ENCODE measurements around the gene RPF1. TPM values are rescaled to one million over a fixed set of nuclear protein-coding genes. Genes with fewer than 3 reads are reported as not detected.

Gene RPF1
- total RNA-seq, 2 donors from 2014 or later: 17.9 to 26.7 TPM

GRCh38 chr1:84450910-84451309 is 28.2 kb upstream of the RPF1 start:
- no peak for TF ChIP-seq CTCF (IDR thresholded peaks at IDR 0.05)
- no peak for TF ChIP-seq POLR2A (IDR thresholded peaks at IDR 0.05)
- DNase-seq (no peak), ATAC-seq (no peak)
- intact Hi-C loops (cut with DNase I): no loop called here
- H3K36me3 ChIP-seq (replicated peaks in 1 of 2; ENCODE audit: insufficient read depth in 1 of 2, low read depth in 2 of 2): no peaks in the 10 kb centered on the region
- no peaks in the 10 kb centered on the region for H3K9me3 ChIP-seq
- H3K4me1 ChIP-seq: no peaks in the 10 kb centered on the region
- H3K27me3 ChIP-seq: no peaks in the 10 kb centered on the region
- no peak overlapping the region for H3K27ac ChIP-seq
- H3K4me3 ChIP-seq: no peak overlapping the region
- 64 to 65% methylated on average over 2 of the region's 2 CpGs for WGBS, 2 donors

- Histone ChIP-seq H3K36me3 (replicated peaks in 1 of 2; ENCODE audit: insufficient read depth in 1 of 2, low read depth in 2 of 2) (no peaks in the 10 kb centered on the region), H3K9me3 (no peaks in the 10 kb centered on the region), H3K27me3 (no peaks in the 10 kb centered on the region), H3K4me1 (no peaks in the 10 kb centered on the region), H3K27ac (no peak overlapping the region), H3K4me3 (no peak overlapping the region)
- TF ChIP-seq CTCF (IDR thresholded peaks at IDR 0.05) (no peak), POLR2A (IDR thresholded peaks at IDR 0.05) (no peak)
- intact Hi-C loops (cut with DNase I): no loop called here
- DNase-seq (no peak), ATAC-seq (no peak)
- WGBS, 2 donors: 60 to 67% methylated on average over 3 of the region's 3 CpGs
Observed at GRCh38 chr1:84452436-84452835, 26.6 kb upstream of the RPF1 start.

GRCh38 chr1:84462118-84462517 is 16.9 kb upstream of the RPF1 start:
- Histone ChIP-seq H3K27me3 (no peaks in the 10 kb centered on the region), H3K4me3 (no peak overlapping the region), H3K27ac (no peak overlapping the region), H3K36me3 (replicated peaks in 1 of 2; ENCODE audit: insufficient read depth in 1 of 2, low read depth in 2 of 2) (no peaks in the 10 kb centered on the region), H3K4me1 (no peaks in the 10 kb centered on the region), H3K9me3 (no peaks in the 10 kb centered on the region)
- WGBS, 2 donors: 65 to 88% methylated on average over 1 of the region's 1 CpG
- DNase-seq: no peak
- ATAC-seq: no peak
- intact Hi-C loops (cut with DNase I): no loop called here
- no peak for TF ChIP-seq POLR2A (IDR thresholded peaks at IDR 0.05)

- Histone ChIP-seq H3K36me3 (replicated peaks in 1 of 2; ENCODE audit: insufficient read depth in 1 of 2, low read depth in 2 of 2) (no peaks in the 10 kb centered on the region), H3K4me1 (no peaks in the 10 kb centered on the region), H3K4me3 (no peak overlapping the region), H3K27ac (no peak overlapping the region), H3K9me3 (no peaks in the 10 kb centered on the region), H3K27me3 (no peaks in the 10 kb centered on the region)
- TF ChIP-seq CTCF (IDR thresholded peaks at IDR 0.05) (no peak), POLR2A (IDR thresholded peaks at IDR 0.05) (no peak)
- DNase-seq (no peak), ATAC-seq (no peak)
- intact Hi-C loops (cut with DNase I): no loop called here
Observed at GRCh38 chr1:84467298-84467697, 11.8 kb upstream of the RPF1 start.

- H3K4me1 ChIP-seq: peaks cover 9% of the 10 kb centered on the region
- intact Hi-C loops (cut with DNase I): no loop called here
- H3K27me3 ChIP-seq: no peaks in the 10 kb centered on the region
- WGBS, 2 donors: 62 to 82% methylated on average over 1 of the region's 1 CpG
- ATAC-seq (no peak), DNase-seq (no peak)
- no peak for TF ChIP-seq POLR2A (IDR thresholded peaks at IDR 0.05)
- no peak for TF ChIP-seq CTCF (IDR thresholded peaks at IDR 0.05)
- H3K27ac ChIP-seq: no peak overlapping the region
- no peak overlapping the region for H3K4me3 ChIP-seq
- H3K36me3 ChIP-seq (replicated peaks in 1 of 2; ENCODE audit: insufficient read depth in 1 of 2, low read depth in 2 of 2): no peaks in the 10 kb centered on the region
- no peaks in the 10 kb centered on the region for H3K9me3 ChIP-seq
Observed at GRCh38 chr1:84476225-84476624, 2.8 kb upstream of the RPF1 start.

All from body of pancreas (tissue), 4 donors.